B cell (primary cell): ENCODE data around the gene INSRR.

Experiments used
- EZH2 ChIP-seq: IDR thresholded peaks from 2 replicates; pipeline ENCODE4 v1.6.1; 2012; ENCODE audit warnings: borderline replicate concordance, low read depth, mild to moderate bottlenecking, moderate library complexity, low read length; ENCODE audit not compliant: insufficient read depth, poor library complexity, severe bottlenecking
- TF ChIP-seq, protein P1 (sequence below): fragments of 200-600 bp; IDR thresholded peaks from one replicate; pipeline ENCODE4 v1.8.0; 2022; ENCODE audit warnings: antibody characterized with exemption, mild to moderate bottlenecking

- TF ChIP-seq, protein P1, sequence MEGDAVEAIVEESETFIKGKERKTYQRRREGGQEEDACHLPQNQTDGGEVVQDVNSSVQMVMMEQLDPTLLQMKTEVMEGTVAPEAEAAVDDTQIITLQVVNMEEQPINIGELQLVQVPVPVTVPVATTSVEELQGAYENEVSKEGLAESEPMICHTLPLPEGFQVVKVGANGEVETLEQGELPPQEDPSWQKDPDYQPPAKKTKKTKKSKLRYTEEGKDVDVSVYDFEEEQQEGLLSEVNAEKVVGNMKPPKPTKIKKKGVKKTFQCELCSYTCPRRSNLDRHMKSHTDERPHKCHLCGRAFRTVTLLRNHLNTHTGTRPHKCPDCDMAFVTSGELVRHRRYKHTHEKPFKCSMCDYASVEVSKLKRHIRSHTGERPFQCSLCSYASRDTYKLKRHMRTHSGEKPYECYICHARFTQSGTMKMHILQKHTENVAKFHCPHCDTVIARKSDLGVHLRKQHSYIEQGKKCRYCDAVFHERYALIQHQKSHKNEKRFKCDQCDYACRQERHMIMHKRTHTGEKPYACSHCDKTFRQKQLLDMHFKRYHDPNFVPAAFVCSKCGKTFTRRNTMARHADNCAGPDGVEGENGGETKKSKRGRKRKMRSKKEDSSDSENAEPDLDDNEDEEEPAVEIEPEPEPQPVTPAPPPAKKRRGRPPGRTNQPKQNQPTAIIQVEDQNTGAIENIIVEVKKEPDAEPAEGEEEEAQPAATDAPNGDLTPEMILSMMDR, result no peak
- no peak for TF ChIP-seq EZH2
These were observed 15.2 kb upstream of the INSRR start for GRCh38 chr1:156874142-156874541.
